ENCODE results near the gene TESPA1. TPM values are rescaled to one million over a fixed set of nuclear protein-coding genes. Genes with fewer than 3 reads are reported as not detected.

Gene TESPA1
- total RNA-seq, 1 experiment from 2014 or later, result 35.1 TPM

- Histone ChIP-seq H3K4me1 (ENCODE audit: low read length) (no peaks in the 10 kb centered on the region), H3K36me3 (ENCODE audit: insufficient read depth, low read length) (no peaks in the 10 kb centered on the region), H3K4me3 (ENCODE audit: low read length) (no peak overlapping the region), H4K20me1 (ENCODE audit: insufficient read depth, low read depth, low read length) (no peaks in the 10 kb centered on the region), H2AFZ (ENCODE audit: low read length) (no peak overlapping the region), H3K4me2 (ENCODE audit: low read depth, low read length, poor library complexity, severe bottlenecking) (no peak overlapping the region), H3K79me2 (ENCODE audit: low read length) (no peaks in the 10 kb centered on the region), H3K9ac (ENCODE audit: low read length) (no peak overlapping the region), H3K9me2 (replicated peaks; ENCODE audit: insufficient read depth, low read length) (0 out of 2 replicates have a peak, but pooled peaks cover 2% of the 10 kb centered on the region), H3K27ac (ENCODE audit: low read length) (no peak overlapping the region), H3K9me3 (ENCODE audit: low read length) (no peaks in the 10 kb centered on the region; the same call in 1 of the 2 replicates), H3K27me3 (ENCODE audit: low read length) (no peaks in the 10 kb centered on the region)
- no peak for DNase-seq
Observed at GRCh38 chr12:54926246-54926645, 58.3 kb downstream of the TESPA1 start.

- H3K27me3 ChIP-seq (ENCODE audit: low read length), result no peaks in the 10 kb centered on the region
- no peaks in the 10 kb centered on the region for H4K20me1 ChIP-seq (ENCODE audit: insufficient read depth, low read depth, low read length)
- no peaks in the 10 kb centered on the region for H3K36me3 ChIP-seq (ENCODE audit: insufficient read depth, low read length)
- no peak overlapping the region for H2AFZ ChIP-seq (ENCODE audit: low read length)
- DNase-seq, result no peak
- H3K27ac ChIP-seq (ENCODE audit: low read length), result no peak overlapping the region
- no peak overlapping the region for H3K4me2 ChIP-seq (ENCODE audit: low read depth, low read length, poor library complexity, severe bottlenecking)
- 0 out of 2 replicates have a peak, but pooled peaks cover 2% of the 10 kb centered on the region for H3K9me2 ChIP-seq (replicated peaks; ENCODE audit: insufficient read depth, low read length)
- no peak overlapping the region for H3K4me3 ChIP-seq (ENCODE audit: low read length)
- no peaks in the 10 kb centered on the region for H3K79me2 ChIP-seq (ENCODE audit: low read length)
- no peaks in the 10 kb centered on the region; the same call in 1 of the 2 replicates for H3K9me3 ChIP-seq (ENCODE audit: low read length)
- H3K9ac ChIP-seq (ENCODE audit: low read length), result no peak overlapping the region
- H3K4me1 ChIP-seq (ENCODE audit: low read length), result no peaks in the 10 kb centered on the region
Observed at GRCh38 chr12:54924972-54925707, 59.4 kb downstream of the TESPA1 start.

GRCh38 chr12:54917001-54917488, 67.5 kb downstream of the TESPA1 start:
- Histone ChIP-seq H3K79me2 (ENCODE audit: low read length) (no peaks in the 10 kb centered on the region), H3K36me3 (ENCODE audit: insufficient read depth, low read length) (no peaks in the 10 kb centered on the region), H3K9me2 (replicated peaks; ENCODE audit: insufficient read depth, low read length) (no peaks in the 10 kb centered on the region), H3K27me3 (ENCODE audit: low read length) (no peaks in the 10 kb centered on the region), H3K9me3 (ENCODE audit: low read length) (no peaks in the 10 kb centered on the region), H4K20me1 (ENCODE audit: insufficient read depth, low read depth, low read length) (no peaks in the 10 kb centered on the region), H3K4me1 (ENCODE audit: low read length) (no peaks in the 10 kb centered on the region), H3K27ac (ENCODE audit: low read length) (no peak overlapping the region), H2AFZ (ENCODE audit: low read length) (no peak overlapping the region), H3K9ac (ENCODE audit: low read length) (no peak overlapping the region), H3K4me3 (ENCODE audit: low read length) (no peak overlapping the region), H3K4me2 (ENCODE audit: low read depth, low read length, poor library complexity, severe bottlenecking) (no peak overlapping the region)
- no peak for DNase-seq

Other genes starting within 250 kb of the TESPA1 start
- gene MUCL1, start 130.2 kb downstream of the TESPA1 start, total RNA-seq (2014; rRNA removed; shearing (Covaris generic); ENCODE audit: low replicate concordance), result not detected in 2 replicates
- gene NEUROD4, start 35.2 kb upstream of the TESPA1 start, total RNA-seq (2014; rRNA removed; shearing (Covaris generic); ENCODE audit: low replicate concordance), result not detected in 2 replicates
- gene OR9K2, start 141.6 kb upstream of the TESPA1 start, total RNA-seq (2014; rRNA removed; shearing (Covaris generic); ENCODE audit: low replicate concordance), result not detected in 2 replicates
- gene OR10A7, start 236.3 kb upstream of the TESPA1 start, total RNA-seq (2014; rRNA removed; shearing (Covaris generic); ENCODE audit: low replicate concordance), result not detected in 2 replicates